Astrocyte (in vitro differentiated cells and primary cell): ENCODE measurements around the gene MUC5AC.

ENCODE experiments used
- EZH2 ChIP-seq: IDR thresholded peaks from 2 replicates; pipeline ENCODE4 v1.6.1; 2012; ENCODE audit warnings: mild to moderate bottlenecking, low read length, inconsistent platforms; ENCODE audit not compliant: insufficient read depth
- TF ChIP-seq, protein P1 (sequence below): IDR thresholded peaks from 2 replicates; pipeline ENCODE4 v1.5.1; 2011; ENCODE audit warnings: low read depth, mild to moderate bottlenecking, inconsistent platforms, low read length, moderate library complexity; ENCODE audit not compliant: insufficient read depth

GRCh38 chr11:1228101-1228821 lies 70.5 kb downstream of the MUC5AC start:
- TF ChIP-seq, protein P1, sequence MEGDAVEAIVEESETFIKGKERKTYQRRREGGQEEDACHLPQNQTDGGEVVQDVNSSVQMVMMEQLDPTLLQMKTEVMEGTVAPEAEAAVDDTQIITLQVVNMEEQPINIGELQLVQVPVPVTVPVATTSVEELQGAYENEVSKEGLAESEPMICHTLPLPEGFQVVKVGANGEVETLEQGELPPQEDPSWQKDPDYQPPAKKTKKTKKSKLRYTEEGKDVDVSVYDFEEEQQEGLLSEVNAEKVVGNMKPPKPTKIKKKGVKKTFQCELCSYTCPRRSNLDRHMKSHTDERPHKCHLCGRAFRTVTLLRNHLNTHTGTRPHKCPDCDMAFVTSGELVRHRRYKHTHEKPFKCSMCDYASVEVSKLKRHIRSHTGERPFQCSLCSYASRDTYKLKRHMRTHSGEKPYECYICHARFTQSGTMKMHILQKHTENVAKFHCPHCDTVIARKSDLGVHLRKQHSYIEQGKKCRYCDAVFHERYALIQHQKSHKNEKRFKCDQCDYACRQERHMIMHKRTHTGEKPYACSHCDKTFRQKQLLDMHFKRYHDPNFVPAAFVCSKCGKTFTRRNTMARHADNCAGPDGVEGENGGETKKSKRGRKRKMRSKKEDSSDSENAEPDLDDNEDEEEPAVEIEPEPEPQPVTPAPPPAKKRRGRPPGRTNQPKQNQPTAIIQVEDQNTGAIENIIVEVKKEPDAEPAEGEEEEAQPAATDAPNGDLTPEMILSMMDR = no peak
- TF ChIP-seq EZH2 = no peak
